ENCODE measurements around the gene PACSIN2. TPM values are rescaled to one million over a fixed set of nuclear protein-coding genes. Genes with fewer than 3 reads are reported as not detected.
"Not testable (repeated sequence)": the region's sequence is repeated elsewhere in the genome, so short reads cannot be mapped to it uniquely, and the experiment has no call there.

Gene PACSIN2
- total RNA-seq, 1 donor from 2014 or later: 63.0 TPM

- TF ChIP-seq CTCF (conservative IDR thresholded peaks at IDR 0.05; ENCODE audit: low read depth, low read length): no peak
- no peak overlapping the region for H3K4me3 ChIP-seq (ENCODE audit: low read depth, low read length)
Measured at GRCh38 chr22:43017525-43018460, 2.8 kb upstream of the PACSIN2 start.

GRCh38 chr22:43016150-43016549 is 1.2 kb upstream of the PACSIN2 start:
- DNase-seq (ENCODE audit: low read depth); H3K4me3 ChIP-seq (ENCODE audit: low read depth, low read length): not testable (repeated sequence)

More at GRCh38 chr22:43017525-43018460, 2.8 kb upstream of the PACSIN2 start:
- no peak for DNase-seq (ENCODE audit: low read depth)

- no peak for DNase-seq (ENCODE audit: low read depth)
- no peak for TF ChIP-seq CTCF (conservative IDR thresholded peaks at IDR 0.05; ENCODE audit: low read depth, low read length)
- H3K4me3 ChIP-seq (ENCODE audit: low read depth, low read length): peak overlapping the region; percentile 89
Measured at GRCh38 chr22:43015677-43016042, 711 bp upstream of the PACSIN2 start.

GRCh38 chr22:43014316-43014868 is 557 bp downstream of the PACSIN2 start:
- H3K4me3 ChIP-seq (ENCODE audit: low read depth, low read length): peak overlapping the region; percentile 89
- TF ChIP-seq CTCF (conservative IDR thresholded peaks at IDR 0.05; ENCODE audit: low read depth, low read length): no peak
- no peak for DNase-seq (ENCODE audit: low read depth)

- TF ChIP-seq CTCF (conservative IDR thresholded peaks at IDR 0.05; ENCODE audit: low read depth, low read length): no peak
- no peak for DNase-seq (ENCODE audit: low read depth)
- peak overlapping the region; percentile 89 for H3K4me3 ChIP-seq (ENCODE audit: low read depth, low read length)
Measured at GRCh38 chr22:43013355-43014315, 1.3 kb downstream of the PACSIN2 start.

- TF ChIP-seq CTCF (conservative IDR thresholded peaks at IDR 0.05; ENCODE audit: low read depth, low read length): no peak
- H3K4me3 ChIP-seq (ENCODE audit: low read depth, low read length): no peak overlapping the region
- no peak for DNase-seq (ENCODE audit: low read depth)
Measured at GRCh38 chr22:43012390-43012789, 2.6 kb downstream of the PACSIN2 start.

DNA sequence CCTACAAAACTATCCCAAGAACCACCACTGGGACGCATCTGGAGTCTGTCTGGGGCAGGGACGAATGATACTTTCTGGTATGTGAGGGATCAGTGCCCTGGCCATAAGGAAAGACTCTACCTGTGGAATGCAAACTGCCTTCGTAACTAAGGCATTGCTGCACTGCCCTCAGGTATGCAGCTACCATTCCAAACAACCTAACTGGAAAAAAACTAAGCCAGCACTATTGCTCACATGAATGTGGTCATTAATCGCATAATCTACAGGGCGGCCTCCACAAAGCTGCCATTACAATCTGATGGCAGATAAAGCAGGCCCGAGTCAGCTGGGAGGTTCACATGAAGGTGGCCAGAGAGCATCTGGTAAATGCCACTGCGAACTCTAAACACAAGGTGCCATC is 3.9 kb downstream of the PACSIN2 start:
- no peak overlapping the region for H3K4me3 ChIP-seq (ENCODE audit: low read depth, low read length)
- DNase-seq (ENCODE audit: low read depth): no peak
- TF ChIP-seq CTCF (conservative IDR thresholded peaks at IDR 0.05; ENCODE audit: low read depth, low read length): no peak
